ENCODE data around the gene RABEPK.
A peak's percentile ranks its signal among the peaks of the same experiment; 100 is the strongest.
"Not testable (repeated sequence)": the region's sequence is repeated elsewhere in the genome, so short reads cannot be mapped to it uniquely, and the experiment has no call there.

The RABEPK gene, protein sequence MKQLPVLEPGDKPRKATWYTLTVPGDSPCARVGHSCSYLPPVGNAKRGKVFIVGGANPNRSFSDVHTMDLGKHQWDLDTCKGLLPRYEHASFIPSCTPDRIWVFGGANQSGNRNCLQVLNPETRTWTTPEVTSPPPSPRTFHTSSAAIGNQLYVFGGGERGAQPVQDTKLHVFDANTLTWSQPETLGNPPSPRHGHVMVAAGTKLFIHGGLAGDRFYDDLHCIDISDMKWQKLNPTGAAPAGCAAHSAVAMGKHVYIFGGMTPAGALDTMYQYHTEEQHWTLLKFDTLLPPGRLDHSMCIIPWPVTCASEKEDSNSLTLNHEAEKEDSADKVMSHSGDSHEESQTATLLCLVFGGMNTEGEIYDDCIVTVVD

GRCh38 chr9:125200216-125201047, at the start of gene RABEPK:
Gene RABEPK (plus strand): TSS chr9:125200542. CDS start chr9:125203014, 2,472 bp downstream.
- Histone ChIP-seq H3K4me3 (ENCODE audit: low read length in 2 of 2) (peak within 1 kb of the TSS; percentile 68 to 91), H3K9ac (ENCODE audit: low read length in 2 of 2) (peak within 1 kb of the TSS; percentile 83 to 87), H3K27me3 (ENCODE audit: control insufficient read depth in 1 of 2, insufficient read depth in 2 of 2, low read length in 2 of 2) (no peaks in the 10 kb centered on the region), H3K27ac (ENCODE audit: low read length) (peak within 1 kb of the TSS; percentile 82), H3K9me3 (ENCODE audit: control insufficient read depth in 2 of 2, low read length in 2 of 2) (no peaks in the 10 kb centered on the region), H3K4me1 (ENCODE audit: control insufficient read depth, insufficient read depth, low read length) (peaks cover 7% of the 10 kb centered on the region), H3K36me3 (ENCODE audit: control insufficient read depth in 2 of 2, insufficient read depth in 2 of 2, low read length in 2 of 2) (peaks cover 6% of the 10 kb centered on the region in 2 donors)

GRCh38 chr9:125151730-125152129, 48.6 kb upstream of the RABEPK start:
- Histone ChIP-seq H3K9ac (ENCODE audit: low read length in 2 of 2) (no peak overlapping the region), H3K27ac (ENCODE audit: low read length) (no peak overlapping the region), H3K4me1 (ENCODE audit: control insufficient read depth, insufficient read depth, low read length) (no peaks in the 10 kb centered on the region), H3K9me3 (ENCODE audit: control insufficient read depth in 2 of 2, low read length in 2 of 2) (no peaks in the 10 kb centered on the region), H3K4me3 (ENCODE audit: low read length in 2 of 2) (no peak overlapping the region), H3K27me3 (ENCODE audit: control insufficient read depth in 1 of 2, insufficient read depth in 2 of 2, low read length in 2 of 2) (no peaks in the 10 kb centered on the region), H3K36me3 (ENCODE audit: control insufficient read depth in 2 of 2, insufficient read depth in 2 of 2, low read length in 2 of 2) (peaks cover 22 to 30% of the 10 kb centered on the region in 2 donors)

GRCh38 chr9:125153712-125154367, 46.5 kb upstream of the RABEPK start:
- H3K9ac ChIP-seq (ENCODE audit: low read length in 2 of 2) = no peak overlapping the region
- no peaks in the 10 kb centered on the region for H3K27me3 ChIP-seq (ENCODE audit: control insufficient read depth in 1 of 2, insufficient read depth in 2 of 2, low read length in 2 of 2)
- H3K4me3 ChIP-seq (ENCODE audit: low read length in 2 of 2) = no peak overlapping the region
- no peak overlapping the region for H3K27ac ChIP-seq (ENCODE audit: low read length)
- H3K9me3 ChIP-seq (ENCODE audit: control insufficient read depth in 2 of 2, low read length in 2 of 2) = no peaks in the 10 kb centered on the region
- H3K36me3 ChIP-seq (ENCODE audit: control insufficient read depth in 2 of 2, insufficient read depth in 2 of 2, low read length in 2 of 2) = peaks cover 26 to 30% of the 10 kb centered on the region in 2 donors
- H3K4me1 ChIP-seq (ENCODE audit: control insufficient read depth, insufficient read depth, low read length) = no peaks in the 10 kb centered on the region

- Histone ChIP-seq H3K4me1 (ENCODE audit: control insufficient read depth, insufficient read depth, low read length) (peaks cover 2% of the 10 kb centered on the region), H3K27me3 (ENCODE audit: control insufficient read depth in 1 of 2, insufficient read depth in 2 of 2, low read length in 2 of 2) (no peaks in the 10 kb centered on the region), H3K9me3 (ENCODE audit: control insufficient read depth in 2 of 2, low read length in 2 of 2) (no peaks in the 10 kb centered on the region), H3K4me3 (ENCODE audit: low read length in 2 of 2) (no peak overlapping the region), H3K27ac (ENCODE audit: low read length) (no peak overlapping the region), H3K9ac (ENCODE audit: low read length in 2 of 2) (no peak overlapping the region), H3K36me3 (ENCODE audit: control insufficient read depth in 2 of 2, insufficient read depth in 2 of 2, low read length in 2 of 2) (peaks cover 11 to 14% of the 10 kb centered on the region in 2 donors)
Observed at GRCh38 chr9:125156551-125156950, 43.8 kb upstream of the RABEPK start.

- Histone ChIP-seq H3K4me3 (ENCODE audit: low read length in 2 of 2) (no peak overlapping the region), H3K27me3 (ENCODE audit: control insufficient read depth in 1 of 2, insufficient read depth in 2 of 2, low read length in 2 of 2) (no peaks in the 10 kb centered on the region), H3K4me1 (ENCODE audit: control insufficient read depth, insufficient read depth, low read length) (peaks cover 2% of the 10 kb centered on the region), H3K9ac (ENCODE audit: low read length in 2 of 2) (no peak overlapping the region), H3K9me3 (ENCODE audit: control insufficient read depth in 2 of 2, low read length in 2 of 2) (no peaks in the 10 kb centered on the region), H3K36me3 (ENCODE audit: control insufficient read depth in 2 of 2, insufficient read depth in 2 of 2, low read length in 2 of 2) (peaks cover 0 to 4% of the 10 kb centered on the region in 2 donors), H3K27ac (ENCODE audit: low read length) (no peak overlapping the region)
Observed at GRCh38 chr9:125160750-125161149, 39.6 kb upstream of the RABEPK start.

- Histone ChIP-seq H3K9me3 (ENCODE audit: control insufficient read depth in 2 of 2, low read length in 2 of 2) (no peaks in the 10 kb centered on the region), H3K36me3 (ENCODE audit: control insufficient read depth in 2 of 2, insufficient read depth in 2 of 2, low read length in 2 of 2) (peaks cover 0 to 4% of the 10 kb centered on the region in 2 donors), H3K4me3 (ENCODE audit: low read length in 2 of 2) (no peak overlapping the region), H3K9ac (ENCODE audit: low read length in 2 of 2) (no peak overlapping the region), H3K27ac (ENCODE audit: low read length) (no peak overlapping the region), H3K4me1 (ENCODE audit: control insufficient read depth, insufficient read depth, low read length) (peaks cover 2% of the 10 kb centered on the region), H3K27me3 (ENCODE audit: control insufficient read depth in 1 of 2, insufficient read depth in 2 of 2, low read length in 2 of 2) (no peaks in the 10 kb centered on the region)
Observed at GRCh38 chr9:125161284-125161918, 38.9 kb upstream of the RABEPK start.

GRCh38 chr9:125162891-125163290, 37.5 kb upstream of the RABEPK start:
- H3K9ac ChIP-seq (ENCODE audit: low read length in 2 of 2); H3K4me1 ChIP-seq (ENCODE audit: control insufficient read depth, insufficient read depth, low read length); H3K27me3 ChIP-seq (ENCODE audit: control insufficient read depth in 1 of 2, insufficient read depth in 2 of 2, low read length in 2 of 2); H3K4me3 ChIP-seq (ENCODE audit: low read length in 2 of 2); H3K36me3 ChIP-seq (ENCODE audit: control insufficient read depth in 2 of 2, insufficient read depth in 2 of 2, low read length in 2 of 2); H3K9me3 ChIP-seq (ENCODE audit: control insufficient read depth in 2 of 2, low read length in 2 of 2); H3K27ac ChIP-seq (ENCODE audit: low read length): not testable (repeated sequence)

DNA sequence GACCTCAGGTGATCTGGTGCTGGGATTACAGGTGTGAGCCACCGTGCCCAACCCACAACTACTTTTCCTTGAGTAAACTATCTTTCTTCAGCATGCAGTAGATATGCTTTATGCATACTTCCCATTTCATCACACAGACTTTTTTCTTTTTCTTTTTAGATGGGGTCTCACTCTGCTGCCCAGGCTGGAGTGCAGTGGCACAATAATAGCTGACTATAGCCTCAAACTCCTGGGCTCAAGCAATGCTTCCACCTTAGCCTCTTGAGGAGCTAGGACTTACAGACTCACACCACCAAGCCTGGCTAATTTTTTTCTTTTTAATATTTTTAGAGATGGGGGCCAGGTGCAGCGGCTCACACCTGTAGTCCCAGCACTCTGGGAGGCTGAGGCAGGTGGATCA, 33.6 kb upstream of the RABEPK start:
- Histone ChIP-seq H3K36me3 (ENCODE audit: control insufficient read depth in 2 of 2, insufficient read depth in 2 of 2, low read length in 2 of 2) (peaks cover 2 to 7% of the 10 kb centered on the region in 2 donors), H3K9me3 (ENCODE audit: control insufficient read depth in 2 of 2, low read length in 2 of 2) (no peaks in the 10 kb centered on the region), H3K27me3 (ENCODE audit: control insufficient read depth in 1 of 2, insufficient read depth in 2 of 2, low read length in 2 of 2) (no peaks in the 10 kb centered on the region), H3K4me3 (ENCODE audit: low read length in 2 of 2) (no peak overlapping the region), H3K4me1 (ENCODE audit: control insufficient read depth, insufficient read depth, low read length) (no peaks in the 10 kb centered on the region), H3K27ac (ENCODE audit: low read length) (no peak overlapping the region), H3K9ac (ENCODE audit: low read length in 2 of 2) (no peak overlapping the region)

GRCh38 chr9:125169895-125170294, 30.4 kb upstream of the RABEPK start:
- H3K4me3 ChIP-seq (ENCODE audit: low read length in 2 of 2) = no peak overlapping the region
- H3K4me1 ChIP-seq (ENCODE audit: control insufficient read depth, insufficient read depth, low read length) = peaks cover 10% of the 10 kb centered on the region
- H3K9me3 ChIP-seq (ENCODE audit: control insufficient read depth in 2 of 2, low read length in 2 of 2) = no peaks in the 10 kb centered on the region
- H3K36me3 ChIP-seq (ENCODE audit: control insufficient read depth in 2 of 2, insufficient read depth in 2 of 2, low read length in 2 of 2) = peaks cover 2 to 7% of the 10 kb centered on the region in 2 donors
- no peak overlapping the region for H3K27ac ChIP-seq (ENCODE audit: low read length)
- H3K9ac ChIP-seq (ENCODE audit: low read length in 2 of 2) = no peak overlapping the region
- H3K27me3 ChIP-seq (ENCODE audit: control insufficient read depth in 1 of 2, insufficient read depth in 2 of 2, low read length in 2 of 2) = no peaks in the 10 kb centered on the region

- no peak overlapping the region for H3K27ac ChIP-seq (ENCODE audit: low read length)
- H3K4me3 ChIP-seq (ENCODE audit: low read length in 2 of 2) = no peak overlapping the region
- no peaks in the 10 kb centered on the region for H3K27me3 ChIP-seq (ENCODE audit: control insufficient read depth in 1 of 2, insufficient read depth in 2 of 2, low read length in 2 of 2)
- H3K9me3 ChIP-seq (ENCODE audit: control insufficient read depth in 2 of 2, low read length in 2 of 2) = no peaks in the 10 kb centered on the region
- no peak overlapping the region for H3K9ac ChIP-seq (ENCODE audit: low read length in 2 of 2)
- H3K36me3 ChIP-seq (ENCODE audit: control insufficient read depth in 2 of 2, insufficient read depth in 2 of 2, low read length in 2 of 2) = peaks cover 2 to 7% of the 10 kb centered on the region in 2 donors
- peaks cover 10% of the 10 kb centered on the region for H3K4me1 ChIP-seq (ENCODE audit: control insufficient read depth, insufficient read depth, low read length)
Observed at GRCh38 chr9:125172031-125172755, 28.1 kb upstream of the RABEPK start.

Measured in stomach smooth muscle (tissue), 2 donors.